NCI-H2227 treated with DMSO at 0.1 percent for 48 hours (cell line): ENCODE results near the gene ARSB.

Experiments used
- DNase-seq: peaks from one replicate; lab custom pipeline; 2025; lab: John Stamatoyannopoulos, UW

Gene ARSB

DNA sequence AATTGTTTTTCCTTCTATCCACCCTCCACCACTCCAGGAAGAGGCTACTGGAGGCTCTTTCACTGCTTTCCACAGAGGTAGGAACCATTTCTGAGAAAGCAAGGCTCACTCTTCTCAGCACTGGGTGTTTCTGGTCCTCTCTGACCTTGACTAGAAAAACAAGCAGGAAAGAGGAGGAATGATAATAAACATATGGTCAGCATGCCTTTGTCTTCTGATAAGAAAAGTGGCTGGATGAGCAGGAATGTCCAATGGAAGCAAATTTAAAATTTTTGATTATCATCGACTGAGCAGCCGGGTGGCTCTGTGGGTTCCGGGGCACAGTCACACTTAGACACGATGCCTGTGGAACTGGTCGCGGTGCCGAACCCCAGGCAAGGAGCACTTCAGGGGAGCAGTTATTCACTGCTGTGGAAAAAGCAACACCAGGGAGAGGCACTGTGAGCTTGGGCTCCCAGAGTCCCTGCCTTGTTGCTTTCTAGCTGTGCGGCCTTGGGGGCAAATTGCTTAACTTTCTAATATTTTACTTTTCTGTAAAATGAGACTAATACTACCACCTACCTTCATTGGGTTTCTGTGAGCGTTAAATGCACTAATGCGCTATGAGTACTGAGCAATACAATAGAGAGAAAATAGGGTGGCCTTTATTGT lies 179.5 kb downstream of the ARSB start:
- DNase-seq: no peak

DNA sequence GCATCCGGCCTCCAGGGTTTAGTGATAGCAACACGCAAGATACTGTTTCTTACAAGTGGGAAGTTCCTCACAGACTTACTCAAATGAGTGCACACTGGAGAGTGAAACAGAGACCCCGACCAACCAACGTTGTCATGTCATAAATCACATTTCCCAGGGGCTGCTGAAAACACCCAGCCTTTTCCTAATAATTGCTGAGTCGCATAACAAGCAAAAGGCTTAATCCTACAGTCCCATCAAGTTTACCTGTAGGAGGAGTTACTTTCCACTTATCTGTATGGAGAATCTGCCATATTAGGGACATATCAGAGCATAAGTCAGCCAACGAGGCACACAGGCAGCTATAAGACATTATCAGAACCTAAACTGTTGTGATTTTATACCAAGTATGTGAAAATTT lies 180.1 kb downstream of the ARSB start:
- DNase-seq: no peak

DNA sequence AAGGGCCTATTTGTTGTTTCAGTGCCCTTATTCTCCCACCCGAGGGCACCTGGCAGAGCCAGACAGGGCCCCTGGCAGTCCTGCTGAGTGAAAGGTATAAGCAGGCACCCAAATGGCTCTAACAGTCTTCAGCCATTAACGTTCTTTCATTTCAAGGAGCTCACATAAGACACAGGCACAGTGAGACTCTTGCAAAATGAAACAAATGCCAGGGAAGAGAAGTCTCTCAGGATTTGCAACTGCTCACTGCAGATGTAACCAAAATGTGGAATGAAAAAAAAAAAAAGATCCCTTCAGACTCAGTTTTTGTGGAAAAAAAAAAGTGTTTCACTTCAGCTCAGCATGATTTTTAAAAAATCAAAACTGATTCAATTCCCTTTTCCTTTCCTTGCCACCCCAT lies 181.2 kb downstream of the ARSB start:
- DNase-seq: no peak

DNA sequence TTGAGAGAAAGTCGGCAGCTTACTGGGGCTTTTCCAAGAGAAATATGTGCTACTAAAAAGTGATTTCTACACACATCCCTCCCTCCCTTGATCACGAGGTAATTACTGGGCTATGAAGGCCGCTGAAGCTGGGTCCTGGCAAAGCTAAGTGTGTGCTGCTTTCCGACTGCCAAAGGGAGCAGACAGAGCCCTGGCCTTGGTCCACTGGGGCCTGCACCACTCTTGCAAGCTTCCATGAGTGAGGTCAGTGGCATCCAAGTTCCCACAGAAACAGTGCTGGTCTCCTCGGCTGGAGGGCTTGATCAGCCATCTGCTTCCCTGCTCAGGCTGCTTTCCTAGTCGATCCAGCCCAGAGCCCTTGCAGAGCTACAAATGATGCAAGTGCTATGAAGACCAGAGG lies 181.8 kb downstream of the ARSB start:
- no peak for DNase-seq

DNA sequence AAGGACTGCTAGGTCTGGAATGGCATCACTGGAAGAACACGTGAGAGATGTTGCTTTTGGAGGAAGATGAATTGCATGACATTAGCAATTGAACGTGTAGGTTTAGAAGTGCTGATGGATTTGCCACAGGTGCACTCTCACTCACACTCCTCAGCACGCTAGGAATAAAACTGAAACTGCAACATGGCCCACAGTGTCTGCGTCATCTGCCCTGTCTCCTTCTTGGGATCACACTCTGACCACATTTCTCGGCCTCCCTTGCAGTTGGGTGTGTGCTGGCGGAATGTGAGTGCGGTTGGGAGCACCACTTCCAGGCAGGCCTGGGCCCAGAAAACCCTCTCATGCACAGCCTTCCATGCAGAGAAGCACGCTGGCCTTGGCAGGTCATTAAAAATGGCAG lies 183.7 kb downstream of the ARSB start:
- DNase-seq: no peak

DNA sequence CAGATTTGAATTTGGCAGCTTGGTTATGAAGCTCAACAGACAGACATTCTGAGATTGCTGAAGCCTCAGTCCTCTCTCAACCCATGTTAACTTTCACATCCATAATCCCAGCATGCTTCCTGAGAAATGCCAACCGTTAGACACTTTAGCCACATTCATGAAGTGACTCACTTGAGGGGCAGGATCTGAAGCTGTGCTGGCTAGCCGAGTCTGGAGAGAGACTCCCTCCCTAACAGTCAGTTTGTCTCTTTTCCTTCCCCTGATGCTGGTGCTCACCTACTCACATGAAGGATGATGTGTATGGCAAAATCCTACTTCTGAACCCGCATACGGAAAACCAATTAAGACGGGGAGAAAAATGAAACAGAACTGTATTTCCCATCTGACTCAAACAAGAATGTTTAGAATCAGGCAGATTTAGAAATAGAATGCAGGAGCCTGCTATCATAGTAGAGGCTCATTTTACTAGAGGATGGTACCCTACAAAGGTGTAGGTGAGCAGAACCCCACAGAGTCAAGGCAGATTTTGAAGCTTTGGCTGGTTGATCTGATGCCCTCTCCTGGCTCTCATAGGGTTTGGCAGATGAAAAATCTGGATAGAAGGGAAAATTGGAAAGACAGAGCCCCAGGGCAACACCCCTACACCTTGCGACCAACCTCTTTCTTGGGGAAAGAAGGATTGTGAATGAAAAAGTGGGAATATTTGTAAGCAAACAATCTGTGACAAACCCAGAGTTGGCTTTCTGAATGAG lies 185.7 kb downstream of the ARSB start:
- DNase-seq: no peak

DNA sequence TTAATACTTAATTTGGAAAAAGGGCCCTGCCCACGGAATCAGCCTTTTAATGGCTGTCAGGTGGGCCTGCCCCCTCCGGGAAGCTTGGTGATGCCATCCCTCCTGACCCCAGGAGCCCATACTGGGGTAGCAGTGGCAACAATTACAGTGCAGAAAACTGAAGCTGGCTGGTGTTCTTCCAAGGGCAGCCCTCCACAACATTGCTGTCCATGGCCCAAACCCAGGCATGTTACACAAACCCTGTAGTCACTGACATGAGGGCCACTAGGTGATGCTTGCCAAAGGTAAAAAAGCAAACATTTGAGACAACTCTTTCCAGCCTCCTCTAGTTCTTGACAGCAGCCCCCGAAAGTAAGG lies 186.5 kb downstream of the ARSB start:
- DNase-seq: no peak

DNA sequence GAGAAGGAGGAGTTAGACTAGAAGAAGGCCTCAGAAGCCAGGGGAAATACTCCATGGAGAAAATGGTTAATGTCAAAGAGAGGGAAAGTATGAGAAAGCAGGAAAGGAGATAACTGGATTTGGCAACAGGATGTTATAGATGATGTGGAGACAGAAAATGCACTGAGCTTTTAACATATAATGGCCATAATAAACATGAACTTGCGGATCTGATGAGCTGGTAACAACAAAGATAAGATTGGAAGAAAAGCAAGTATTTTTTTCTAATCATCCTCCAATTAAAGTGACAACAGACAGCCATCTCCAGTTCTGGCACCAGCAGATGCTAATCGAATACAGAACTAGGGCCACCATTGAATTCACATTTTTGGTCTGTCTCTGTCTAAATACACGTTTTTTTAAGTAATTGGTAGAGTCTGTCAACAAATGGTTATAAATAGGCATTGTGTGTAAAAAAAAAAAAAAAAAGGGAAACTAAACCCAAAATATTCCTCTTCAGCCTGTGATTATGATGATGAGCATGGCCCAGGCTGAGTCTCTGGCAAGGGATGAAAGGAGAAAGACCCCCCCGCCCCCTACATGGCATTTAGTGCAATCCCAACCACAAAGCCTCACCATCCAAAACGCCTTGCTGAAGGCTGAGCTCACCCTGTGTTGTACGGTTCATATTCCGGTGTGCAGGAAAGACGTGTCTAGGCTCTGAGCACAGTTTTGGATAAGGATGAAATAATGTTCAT lies 187.0 kb downstream of the ARSB start:
- no peak for DNase-seq

DNA sequence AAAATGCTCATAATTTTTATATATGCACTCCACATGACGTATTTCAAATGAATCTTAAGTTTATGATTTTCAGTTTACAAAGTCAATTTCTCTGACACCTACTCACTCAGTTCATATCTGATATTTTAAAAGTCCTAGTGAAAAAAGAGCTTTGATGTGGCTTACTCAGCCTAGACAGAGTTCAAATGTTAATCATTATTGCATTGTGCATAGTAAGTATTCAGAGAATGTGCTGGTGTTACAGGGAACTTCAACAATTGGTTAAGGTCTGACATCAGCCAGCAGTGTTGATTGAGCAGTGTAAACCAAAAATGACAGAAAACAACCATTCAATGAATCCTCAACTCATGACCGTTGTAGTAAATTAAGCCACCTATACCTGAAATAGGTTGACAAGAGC lies 189.4 kb downstream of the ARSB start:
- DNase-seq: no peak

DNA sequence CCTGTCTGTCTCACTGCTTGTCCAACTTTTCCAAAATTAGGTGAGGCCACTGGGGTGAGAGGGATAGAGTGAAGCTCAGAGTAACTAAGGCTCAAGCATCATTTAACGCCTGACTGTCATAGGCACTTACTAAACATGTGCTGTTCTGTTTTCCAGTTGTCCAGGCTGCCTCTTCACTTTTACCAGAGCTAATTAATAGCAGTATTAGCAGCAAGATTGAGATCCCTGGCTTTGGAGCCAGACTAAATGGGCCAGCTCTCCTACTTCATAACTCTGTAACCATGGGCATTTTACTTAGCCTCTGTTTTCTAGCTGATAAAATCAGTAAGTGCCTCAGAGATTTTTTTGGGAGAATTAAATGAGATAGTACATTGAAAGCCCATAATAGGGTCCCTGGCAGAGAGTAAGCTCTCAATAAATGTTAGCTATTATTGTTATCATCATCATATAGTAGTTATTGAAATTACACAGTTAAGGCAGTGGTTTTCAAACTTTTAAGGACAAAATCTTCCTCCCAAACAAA lies 190.4 kb downstream of the ARSB start:
- no peak for DNase-seq

DNA sequence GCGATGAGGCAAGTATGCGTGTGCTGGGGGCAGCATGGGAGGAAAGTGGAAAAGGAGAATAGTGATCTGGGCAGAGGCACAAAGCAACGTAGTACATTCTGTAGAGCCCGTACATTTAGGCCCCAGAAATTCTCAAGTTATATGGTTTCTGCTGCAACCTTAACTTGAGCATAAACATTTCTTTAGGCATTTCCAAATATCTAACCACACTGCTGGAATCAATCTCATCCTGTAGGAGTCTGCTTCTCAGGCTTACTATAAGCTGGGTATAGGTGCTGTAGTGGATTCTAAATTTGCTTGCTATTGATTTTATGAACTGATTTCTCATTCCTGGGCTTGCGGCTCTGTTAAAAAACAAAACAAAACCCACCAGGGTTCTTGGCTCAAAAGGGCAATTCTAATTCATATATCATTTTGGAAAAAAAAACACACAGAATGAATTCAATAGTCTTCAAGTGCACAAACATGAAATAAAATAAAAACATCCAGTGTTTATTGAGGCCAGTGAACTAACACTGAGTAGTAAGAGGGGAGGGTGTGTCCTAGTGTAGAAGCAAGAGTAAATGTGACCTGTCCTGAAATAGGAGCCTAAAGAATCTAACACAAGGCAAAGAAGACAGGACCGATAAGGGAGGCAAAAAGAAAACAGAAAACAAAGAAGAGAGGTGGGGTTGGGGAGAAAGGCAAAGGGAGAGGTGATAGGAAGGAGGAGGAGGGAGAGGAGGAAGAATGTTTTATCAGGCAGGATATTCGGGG lies 191.0 kb downstream of the ARSB start:
- no peak for DNase-seq

DNA sequence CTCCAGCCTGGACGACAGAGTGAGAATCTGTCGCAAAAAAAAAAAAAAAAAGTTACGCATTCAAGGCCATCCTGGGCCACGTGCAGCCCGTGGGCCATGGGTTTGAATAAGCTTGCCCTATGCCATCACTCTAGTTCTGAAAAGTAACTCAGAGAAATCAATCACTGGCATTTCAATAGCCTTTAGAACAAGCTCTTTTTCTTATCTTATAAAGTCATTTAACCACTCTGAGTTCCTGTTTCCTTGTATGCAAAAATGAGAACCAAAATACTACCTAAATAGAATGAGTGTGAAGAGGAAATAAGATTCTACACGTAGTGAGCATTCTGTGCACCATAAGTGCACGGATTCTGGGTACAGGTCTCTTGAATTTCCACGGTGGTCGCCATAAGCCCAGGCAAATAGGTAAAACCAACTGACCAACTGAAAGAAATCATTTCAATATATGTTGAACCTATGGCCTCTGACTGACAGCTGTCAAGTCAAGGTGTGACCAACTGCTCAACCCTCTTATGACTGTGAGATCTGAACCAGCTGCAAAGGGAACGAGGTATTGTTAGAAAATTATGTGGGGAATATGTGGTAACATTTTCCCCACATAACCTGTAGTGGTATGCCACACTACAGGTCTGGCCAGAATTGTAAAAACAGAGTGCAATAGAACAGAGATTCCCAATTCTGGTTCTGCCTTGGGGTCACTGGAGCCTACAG lies 192.6 kb downstream of the ARSB start:
- no peak for DNase-seq

DNA sequence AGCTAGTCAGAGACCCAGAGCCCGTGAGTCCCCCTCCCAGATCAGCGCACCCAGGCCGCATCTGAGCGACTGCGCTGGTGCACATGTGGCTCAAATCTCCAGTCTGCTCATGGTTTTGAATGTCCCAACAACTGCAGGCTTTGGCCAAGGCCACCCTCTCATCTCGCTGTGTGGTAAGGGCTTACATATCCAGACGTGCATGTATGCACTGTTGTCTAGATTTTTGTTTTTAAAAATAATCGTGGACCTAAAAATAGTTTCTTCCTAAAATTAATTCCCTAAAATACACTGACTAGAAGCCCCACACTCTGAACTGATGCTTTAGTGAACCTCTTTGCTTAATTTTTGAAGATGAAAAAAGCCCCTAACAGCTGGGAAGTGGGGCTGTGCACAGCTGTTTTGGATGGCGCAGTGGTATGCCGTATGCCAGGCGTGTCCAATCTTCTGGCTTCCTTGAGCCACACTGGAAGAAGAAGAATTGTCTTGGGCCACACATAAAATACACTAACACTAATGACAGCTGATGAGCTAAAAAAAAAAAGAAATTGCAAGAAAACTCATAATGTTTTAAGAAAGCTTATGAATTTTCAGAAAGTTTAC lies 193.5 kb downstream of the ARSB start:
- DNase-seq: no peak

DNA sequence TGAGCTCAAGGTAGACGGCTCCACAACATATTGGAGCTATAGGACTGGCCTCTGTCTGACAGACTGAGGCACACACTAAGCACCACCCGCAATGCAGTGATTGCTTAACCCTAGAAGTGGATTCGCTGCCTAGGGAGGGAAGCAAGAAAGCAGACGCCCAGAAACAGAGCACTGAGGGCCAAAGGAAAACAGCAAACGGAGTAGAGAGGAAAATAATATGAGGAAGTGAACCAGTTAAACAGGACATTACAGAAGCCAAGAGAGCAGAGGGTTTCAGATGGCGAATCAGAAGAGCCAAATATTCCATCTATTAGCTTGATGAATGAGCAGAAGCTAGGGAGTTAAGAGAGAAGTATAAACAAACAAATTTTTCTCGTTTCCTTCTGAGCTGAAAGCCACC lies 197.3 kb downstream of the ARSB start:
- DNase-seq: no peak

DNA sequence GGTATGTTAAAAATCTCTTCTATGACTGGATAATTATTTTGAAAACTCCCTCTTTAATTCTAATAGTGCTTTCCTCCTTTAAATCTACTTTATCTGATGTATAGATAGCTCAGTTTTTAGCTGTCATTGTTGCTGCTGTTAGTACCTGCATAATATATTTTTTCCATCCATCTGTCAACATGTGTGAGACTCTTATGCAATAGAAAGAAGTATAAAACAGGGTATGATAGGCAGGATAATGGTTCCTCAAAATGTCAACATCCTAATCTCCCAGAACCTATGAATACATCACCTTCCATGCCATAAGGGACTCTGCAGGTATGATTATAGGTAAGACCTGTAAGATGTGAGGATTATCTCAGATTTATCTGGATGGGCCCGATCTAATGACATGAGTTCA lies 199.7 kb downstream of the ARSB start:
- DNase-seq: no peak

DNA sequence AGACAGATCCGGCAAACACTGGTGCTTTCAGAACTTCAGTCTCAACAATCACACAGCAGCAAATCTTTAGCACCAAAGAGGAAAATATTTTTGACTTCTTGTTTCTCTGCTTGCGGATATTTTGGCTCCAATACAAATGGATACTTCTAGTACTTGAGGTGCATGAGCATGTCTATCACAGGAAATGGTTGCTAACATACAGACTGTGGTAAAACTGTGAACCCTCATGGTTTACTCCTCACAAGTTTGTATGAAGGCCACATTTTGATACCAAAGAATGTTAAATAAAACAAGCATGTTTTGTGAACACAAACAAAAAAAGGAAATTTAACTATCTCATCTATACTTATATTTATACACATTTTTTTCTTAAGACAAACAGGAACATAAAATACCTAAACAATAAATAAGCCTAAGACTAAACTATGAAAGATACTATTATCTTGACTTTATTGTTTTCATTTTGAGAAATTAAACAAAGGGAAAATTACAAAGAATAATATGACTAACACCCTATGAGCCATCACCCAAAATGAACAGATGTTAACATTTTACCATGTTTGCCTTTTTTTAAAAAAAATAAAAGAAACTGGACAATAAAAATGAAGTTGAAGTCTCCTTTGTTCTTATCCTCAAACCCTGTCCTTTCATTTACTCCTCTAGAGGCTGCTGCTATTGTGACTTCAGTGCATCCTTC lies 201.5 kb downstream of the ARSB start:
- DNase-seq: no peak

DNA sequence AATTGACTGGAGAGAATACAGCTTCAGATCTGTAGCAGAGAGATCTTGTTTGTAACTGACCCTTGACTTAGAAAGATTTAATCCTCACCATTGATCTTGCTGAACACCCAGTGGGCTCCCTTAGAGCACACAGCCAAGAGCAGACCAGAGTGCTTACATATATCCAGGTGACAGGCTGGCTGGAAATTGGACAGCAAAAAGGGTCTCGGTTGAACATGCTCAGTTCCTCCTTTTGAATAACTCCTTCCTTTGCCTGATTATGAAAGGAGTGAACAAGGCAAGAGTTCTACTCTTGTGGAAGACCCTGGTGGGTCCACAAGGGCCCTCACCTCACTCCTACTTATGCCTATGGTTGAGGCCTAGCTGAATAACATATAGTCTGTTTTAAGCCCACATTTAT lies 202.4 kb downstream of the ARSB start:
- DNase-seq: no peak

DNA sequence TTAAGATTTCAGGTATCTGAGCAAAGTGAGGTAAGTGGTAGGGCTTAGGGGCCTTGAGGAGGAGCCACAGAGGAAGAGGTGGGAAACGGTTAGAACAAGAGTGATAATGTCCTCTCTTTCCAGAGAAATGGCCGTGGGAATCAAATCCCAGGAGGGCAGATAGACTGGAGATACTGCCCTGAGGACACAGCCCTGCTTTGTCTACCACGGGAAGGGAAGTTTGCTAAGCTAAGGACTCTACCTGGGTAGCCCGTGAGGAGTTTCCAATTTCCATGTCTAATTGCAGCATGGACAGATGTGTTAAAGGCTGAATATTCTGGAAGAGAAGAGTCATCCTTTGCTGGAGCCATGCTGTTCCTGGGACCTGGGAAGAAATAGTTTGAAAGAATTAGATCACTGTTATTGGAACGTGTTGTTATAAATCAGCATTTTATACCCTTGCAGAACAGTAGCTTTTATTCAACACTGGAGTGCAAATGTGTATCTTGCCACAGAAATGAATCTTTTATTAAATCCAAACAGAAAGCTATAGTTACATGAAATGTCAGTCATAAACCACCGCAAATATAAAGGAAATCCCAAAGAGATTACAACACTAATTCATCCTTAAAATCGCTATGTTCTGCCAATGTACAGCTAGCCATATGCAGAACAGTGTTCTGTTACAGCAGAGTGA lies 203.4 kb downstream of the ARSB start:
- no peak for DNase-seq

DNA sequence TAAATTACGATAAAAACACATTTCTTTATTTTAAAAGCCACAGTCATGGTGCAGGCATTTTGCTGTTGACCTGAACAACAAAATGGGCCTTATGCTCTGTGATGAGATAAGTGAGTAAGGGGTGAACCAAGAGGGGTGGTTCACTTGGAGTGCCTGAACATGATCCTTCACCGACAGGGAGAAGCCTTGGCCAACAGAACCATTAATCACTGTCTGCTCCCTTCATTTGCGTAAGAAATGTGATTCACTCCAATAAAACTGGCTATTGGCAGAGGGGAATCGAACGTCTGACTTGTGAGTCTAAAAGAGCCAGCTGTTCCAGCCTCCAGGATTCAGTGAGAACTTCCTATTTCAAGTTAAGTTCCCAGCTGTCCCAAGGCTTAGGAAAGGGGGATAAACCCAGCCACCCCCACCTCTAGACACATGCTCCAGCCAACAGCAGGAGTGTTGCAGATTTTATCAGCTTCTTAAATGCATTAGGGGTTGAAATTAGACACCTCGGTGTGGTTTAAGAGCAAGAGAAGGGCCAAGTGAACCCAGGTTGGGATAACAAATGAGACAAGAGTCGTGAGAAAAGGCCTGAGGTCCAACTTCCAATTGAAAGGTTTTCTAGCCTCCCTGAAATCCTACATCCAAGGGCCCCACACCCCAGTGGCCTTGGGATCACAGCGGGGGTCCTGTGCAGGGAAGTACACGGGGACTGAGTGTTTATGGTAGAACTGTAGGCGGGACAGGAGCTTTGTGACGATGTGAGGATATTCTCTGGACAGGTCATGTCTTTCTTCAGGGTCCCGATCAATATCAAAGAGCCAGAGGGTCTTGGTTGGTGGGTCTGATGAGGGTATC lies 205.1 kb downstream of the ARSB start:
- DNase-seq: no peak
